ENCODE measurements around the gene TRA2A. TPM values are rescaled to one million over a fixed set of nuclear protein-coding genes. Genes with fewer than 3 reads are reported as not detected.

TRA2A gene
- total RNA-seq, 1 experiment from 2014 or later = 169 TPM

- Histone ChIP-seq H2AFZ (ENCODE audit: low read length) (no peak overlapping the region), H2BK5ac (ENCODE audit: insufficient read length, low read length) (no peak overlapping the region), H3T11ph (ENCODE audit: low read length) (no peak overlapping the region), H4K8ac (replicated peaks; ENCODE audit: insufficient read length, low read depth, low read length) (no peak overlapping the region), H2AK5ac (ENCODE audit: insufficient read length, low read length) (no peak overlapping the region), H3K56ac (ENCODE audit: insufficient read length, low read depth, low read length) (no peak overlapping the region), H3K23me2 (ENCODE audit: insufficient read length, low read depth, low read length, poor library complexity, severe bottlenecking) (no peaks in the 10 kb centered on the region), H3K23ac (ENCODE audit: insufficient read length, low read depth, low read length) (no peak overlapping the region), H2BK120ac (ENCODE audit: low read depth, low read length, poor library complexity, severe bottlenecking) (no peak overlapping the region), H3K4me2 (ENCODE audit: insufficient read depth, insufficient read length, low read length) (no peak overlapping the region), H3K18ac (ENCODE audit: insufficient read length, low read depth, low read length) (no peak overlapping the region), H3K4ac (ENCODE audit: low read depth, low read length) (no peak overlapping the region), H2BK12ac (ENCODE audit: insufficient read length, low read depth, low read length) (no peak overlapping the region), H2BK20ac (ENCODE audit: low read depth, low read length, poor library complexity, severe bottlenecking) (no peak overlapping the region), H2BK15ac (ENCODE audit: low read depth, low read length) (no peak overlapping the region), H4K5ac (ENCODE audit: insufficient read length, low read depth, low read length) (no peak overlapping the region), H3K79me2 (ENCODE audit: insufficient read depth, low read length) (no peaks in the 10 kb centered on the region), H3K14ac (ENCODE audit: insufficient read depth, low read length) (no peak overlapping the region), H3K9me3 (ENCODE audit: control insufficient read depth, low read depth, low read length) (no peaks in the 10 kb centered on the region), H3K27me3 (ENCODE audit: insufficient read depth, low read length) (no peaks in the 10 kb centered on the region), H4K91ac (ENCODE audit: insufficient read length, low read depth, low read length) (no peak overlapping the region), H3K27ac (ENCODE audit: insufficient read length, low read depth, low read length) (no peak overlapping the region), H3K4me1 (ENCODE audit: insufficient read depth, low read length) (no peaks in the 10 kb centered on the region), H3K79me1 (ENCODE audit: insufficient read depth, low read depth, low read length, poor library complexity, severe bottlenecking) (no peaks in the 10 kb centered on the region), H4K20me1 (ENCODE audit: control insufficient read depth, insufficient read depth, insufficient read length) (no peaks in the 10 kb centered on the region), H3K9ac (ENCODE audit: extremely low read depth, insufficient read length, low read length) (no peak overlapping the region)
- Mint-ChIP-seq H3K27me3 (ENCODE audit: low read depth) (no peaks in the 10 kb centered on the region; the same call in 1 of the 2 replicates), H3K27ac (no peak overlapping the region), H3K4me1 (peaks cover 5 to 7% of the 10 kb centered on the region in 2 experiments), H3K4me3 (no peak overlapping the region), H3K9me3 (peaks cover 0 to 8% of the 10 kb centered on the region in 2 experiments; a peak in 1 of 5 replicates), H3K36me3 (ENCODE audit: insufficient read depth in 1 of 3, low read depth in 3 of 3) (no peaks in the 10 kb centered on the region)
- no CpG with 5 or more reads among the region's 3 CpGs for WGBS (ENCODE audit: extremely low coverage, insufficient read length, low lambda C conversion rate)
- DNase-seq = no peak
- no peak for TF ChIP-seq CTCF (conservative IDR thresholded peaks at IDR 0.05)
These were observed 6.5 kb upstream of the TRA2A start for GRCh38 chr7:23538301-23538700.
